Measurements from ENCODE around the gene PKMYT1. TPM values are rescaled to one million over a fixed set of nuclear protein-coding genes. Genes with fewer than 3 reads are reported as not detected.

The PKMYT1 gene
- polyA plus RNA-seq, 1 donor from 2014 or later, result 2.9 TPM

GRCh38 chr16:3000540-3000939 is 20.3 kb upstream of the PKMYT1 start:
- no peak overlapping the region for H3K9ac ChIP-seq (ENCODE audit: low read length)
- no peak for TF ChIP-seq TAF1 (IDR thresholded peaks at IDR 0.05; ENCODE audit: low read depth)
- no peak for TF ChIP-seq RAD21 (conservative IDR thresholded peaks at IDR 0.05)
- no peak for TF ChIP-seq CTCF (IDR thresholded peaks at IDR 0.05; ENCODE audit: poor library complexity, severe bottlenecking)
- TF ChIP-seq POLR2AphosphoS5 (IDR thresholded peaks at IDR 0.05), result no peak
- TF ChIP-seq, protein P1, sequence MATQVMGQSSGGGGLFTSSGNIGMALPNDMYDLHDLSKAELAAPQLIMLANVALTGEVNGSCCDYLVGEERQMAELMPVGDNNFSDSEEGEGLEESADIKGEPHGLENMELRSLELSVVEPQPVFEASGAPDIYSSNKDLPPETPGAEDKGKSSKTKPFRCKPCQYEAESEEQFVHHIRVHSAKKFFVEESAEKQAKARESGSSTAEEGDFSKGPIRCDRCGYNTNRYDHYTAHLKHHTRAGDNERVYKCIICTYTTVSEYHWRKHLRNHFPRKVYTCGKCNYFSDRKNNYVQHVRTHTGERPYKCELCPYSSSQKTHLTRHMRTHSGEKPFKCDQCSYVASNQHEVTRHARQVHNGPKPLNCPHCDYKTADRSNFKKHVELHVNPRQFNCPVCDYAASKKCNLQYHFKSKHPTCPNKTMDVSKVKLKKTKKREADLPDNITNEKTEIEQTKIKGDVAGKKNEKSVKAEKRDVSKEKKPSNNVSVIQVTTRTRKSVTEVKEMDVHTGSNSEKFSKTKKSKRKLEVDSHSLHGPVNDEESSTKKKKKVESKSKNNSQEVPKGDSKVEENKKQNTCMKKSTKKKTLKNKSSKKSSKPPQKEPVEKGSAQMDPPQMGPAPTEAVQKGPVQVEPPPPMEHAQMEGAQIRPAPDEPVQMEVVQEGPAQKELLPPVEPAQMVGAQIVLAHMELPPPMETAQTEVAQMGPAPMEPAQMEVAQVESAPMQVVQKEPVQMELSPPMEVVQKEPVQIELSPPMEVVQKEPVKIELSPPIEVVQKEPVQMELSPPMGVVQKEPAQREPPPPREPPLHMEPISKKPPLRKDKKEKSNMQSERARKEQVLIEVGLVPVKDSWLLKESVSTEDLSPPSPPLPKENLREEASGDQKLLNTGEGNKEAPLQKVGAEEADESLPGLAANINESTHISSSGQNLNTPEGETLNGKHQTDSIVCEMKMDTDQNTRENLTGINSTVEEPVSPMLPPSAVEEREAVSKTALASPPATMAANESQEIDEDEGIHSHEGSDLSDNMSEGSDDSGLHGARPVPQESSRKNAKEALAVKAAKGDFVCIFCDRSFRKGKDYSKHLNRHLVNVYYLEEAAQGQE (IDR thresholded peaks at IDR 0.05; ENCODE audit: borderline replicate concordance), result no peak
- TF ChIP-seq EP300 (conservative IDR thresholded peaks at IDR 0.05; ENCODE audit: poor library complexity, severe bottlenecking), result no peak
- TF ChIP-seq MXI1 (conservative IDR thresholded peaks at IDR 0.05; ENCODE audit: poor library complexity, severe bottlenecking), result no peak
- no peak for TF ChIP-seq EZH2 (IDR thresholded peaks at IDR 0.05; ENCODE audit: borderline replicate concordance, insufficient read depth, low read length, poor library complexity, severe bottlenecking)
- no peak for TF ChIP-seq SMC3 (conservative IDR thresholded peaks at IDR 0.05; ENCODE audit: poor library complexity)
- H3K9me2 ChIP-seq (ENCODE audit: insufficient read depth, low read length), result no peaks in the 10 kb centered on the region
- no peak overlapping the region for H3K27ac ChIP-seq (ENCODE audit: low read length)
- no peak overlapping the region for H2AFZ ChIP-seq (ENCODE audit: low read depth, low read length)
- no peak overlapping the region for H3K4me2 ChIP-seq (ENCODE audit: low read length)
- peaks cover 8% of the 10 kb centered on the region for H3K27me3 ChIP-seq (ENCODE audit: insufficient read depth, low read depth, low read length)
- no peaks in the 10 kb centered on the region for H4K20me1 ChIP-seq (ENCODE audit: insufficient read depth)
- no peaks in the 10 kb centered on the region for H3K79me2 ChIP-seq (replicated peaks; ENCODE audit: insufficient read depth, low read length)
- no peaks in the 10 kb centered on the region for H3K36me3 ChIP-seq (ENCODE audit: insufficient read depth, low read length)
- no peak overlapping the region for H3K4me3 ChIP-seq (ENCODE audit: low read length)
- no peaks in the 10 kb centered on the region for H3K9me3 ChIP-seq (ENCODE audit: low read length)
- H3F3A ChIP-seq (ENCODE audit: insufficient read depth, low read length, poor library complexity, severe bottlenecking), result no peaks in the 10 kb centered on the region

DNA sequence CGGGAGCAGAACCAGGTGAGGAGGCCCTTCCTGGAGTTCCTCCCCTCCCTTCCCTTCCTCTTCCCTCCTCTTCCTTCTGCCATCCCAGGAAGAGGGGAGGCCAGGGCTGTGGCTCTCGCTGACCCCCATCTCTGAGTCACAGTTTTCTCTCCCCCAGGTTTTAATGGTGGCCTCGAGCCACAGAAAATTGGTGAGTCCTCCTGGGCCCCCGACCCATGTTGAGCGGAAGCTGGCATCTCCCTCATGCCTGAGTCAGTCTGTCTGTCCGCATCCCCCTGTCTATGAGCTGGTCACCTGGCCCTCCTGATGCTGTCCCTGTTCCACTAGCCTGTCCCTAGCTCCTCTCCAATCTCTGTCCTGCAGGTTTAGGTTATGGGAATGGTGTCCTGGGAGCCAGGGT is 19.7 kb upstream of the PKMYT1 start:
- no peaks in the 10 kb centered on the region for H3K9me2 ChIP-seq (ENCODE audit: insufficient read depth, low read length)
- no peaks in the 10 kb centered on the region for H3K79me2 ChIP-seq (replicated peaks; ENCODE audit: insufficient read depth, low read length)
- no peaks in the 10 kb centered on the region for H3K9me3 ChIP-seq (ENCODE audit: low read length)
- H3K4me3 ChIP-seq (ENCODE audit: low read length), result no peak overlapping the region
- peaks cover 3% of the 10 kb centered on the region for H3K27me3 ChIP-seq (ENCODE audit: insufficient read depth, low read depth, low read length)
- no peak overlapping the region for H3K9ac ChIP-seq (ENCODE audit: low read length)
- no peaks in the 10 kb centered on the region for H4K20me1 ChIP-seq (ENCODE audit: insufficient read depth)
- no peaks in the 10 kb centered on the region for H3F3A ChIP-seq (ENCODE audit: insufficient read depth, low read length, poor library complexity, severe bottlenecking)
- H2AFZ ChIP-seq (ENCODE audit: low read depth, low read length), result no peak overlapping the region
- H3K27ac ChIP-seq (ENCODE audit: low read length), result no peak overlapping the region
- no peaks in the 10 kb centered on the region for H3K36me3 ChIP-seq (ENCODE audit: insufficient read depth, low read length)
- H3K4me2 ChIP-seq (ENCODE audit: low read length), result no peak overlapping the region
- TF ChIP-seq POLR2AphosphoS5 (IDR thresholded peaks at IDR 0.05), result no peak
- no peak for TF ChIP-seq TAF1 (IDR thresholded peaks at IDR 0.05; ENCODE audit: low read depth)
- TF ChIP-seq RAD21 (conservative IDR thresholded peaks at IDR 0.05), result no peak
- TF ChIP-seq CTCF (IDR thresholded peaks at IDR 0.05; ENCODE audit: poor library complexity, severe bottlenecking), result no peak
- no peak for TF ChIP-seq SMC3 (conservative IDR thresholded peaks at IDR 0.05; ENCODE audit: poor library complexity)
- no peak for TF ChIP-seq MXI1 (conservative IDR thresholded peaks at IDR 0.05; ENCODE audit: poor library complexity, severe bottlenecking)
- no peak for TF ChIP-seq EZH2 (IDR thresholded peaks at IDR 0.05; ENCODE audit: borderline replicate concordance, insufficient read depth, low read length, poor library complexity, severe bottlenecking)
- TF ChIP-seq, protein P1 (IDR thresholded peaks at IDR 0.05; ENCODE audit: borderline replicate concordance), result no peak
- TF ChIP-seq EP300 (conservative IDR thresholded peaks at IDR 0.05; ENCODE audit: poor library complexity, severe bottlenecking), result no peak
